Heart left ventricle (tissue), 16 donors: ENCODE results near the gene EHMT1. TPM values are rescaled to one million over a fixed set of nuclear protein-coding genes. Genes with fewer than 3 reads are reported as not detected.

Source experiments
- ATAC-seq, 4 donors: fragments of 200-7000 bp; cut with Tn5 transposase; one replicate each; pipeline ENCODE4 v1.9.1; 2020 to 2022; ENCODE audit warnings: moderate library complexity in 4 of 4, mild to moderate bottlenecking in 3 of 4, moderate number of reproducible peaks in 1 of 4
- DNase-seq, 5 donors: peaks; one replicate each; pipeline ENCODE4 v3.0.0-alpha.2; 2020
- H3K27ac ChIP-seq, 12 donors: fragments of 200-600 bp; sonication (generic) in 4 of 12; one replicate each; pipeline versions ENCODE4 v1.5.0 to v1.8.0; 2016 to 2022; ENCODE audit warnings: mild to moderate bottlenecking in 2 of 12
- H3K27me3 ChIP-seq, 9 donors: fragments of 200-600 bp; sonication (generic) in 2 of 9; one replicate each; pipeline versions ENCODE4 v1.5.1 to v1.8.0; 2016 to 2022; ENCODE audit warnings: mild to moderate bottlenecking in 3 of 9
- H3K36me3 ChIP-seq, 9 donors: fragments of 200-600 bp; sonication (generic) in 2 of 9; one replicate each; pipeline versions ENCODE4 v1.5.0 to v1.8.0; 2018 to 2022; ENCODE audit warnings: mild to moderate bottlenecking in 2 of 9
- H3K4me1 ChIP-seq, 12 donors: fragments of 200-600 bp; sonication (generic) in 4 of 12; one replicate each; pipeline versions ENCODE4 v1.5.0 to v1.8.0; 2016 to 2022; ENCODE audit warnings: mild to moderate bottlenecking in 3 of 12
- H3K4me3 ChIP-seq, 12 donors: fragments of 200-600 bp; sonication (generic) in 4 of 12; one replicate each; pipeline versions ENCODE4 v1.5.0 to v1.8.0; 2017 to 2022; ENCODE audit warnings: mild to moderate bottlenecking in 9 of 12, moderate library complexity in 4 of 12
- H3K9me3 ChIP-seq, 12 donors: fragments of 200-600 bp; sonication (generic) in 4 of 12; one replicate each; pipeline versions ENCODE4 v1.5.0 to v1.8.0; 2016 to 2022; ENCODE audit warnings: mild to moderate bottlenecking in 1 of 12
- POLR2A ChIP-seq, 2 donors: fragments of 450-650 bp; IDR thresholded peaks; one replicate each; pipeline ENCODE4 v1.6.1; 2017; ENCODE audit warnings: antibody characterized with exemption in 2 of 2, mild to moderate bottlenecking in 2 of 2, moderate library complexity in 2 of 2
- WGBS, 4 donors: extraction: QIAGEN DNeasy Blood & Tissue Kit in 2 of 4; methylation state at CpG; one replicate each; pipeline versions ENCODE4 v1.1.5 to v1.1.7; 2013 to 2018; 5-methylcytosine and 5-hydroxymethylcytosine counted together
- intact Hi-C, 10 donors: fragments of 100-400 bp; cut with DNase I; formaldehyde crosslinking; loops; one replicate each; pipeline versions ENCODE4 v1.11.1 to v1.14.2; 2022
- polyA plus RNA-seq, 2 donors: library from polyadenylated mRNA; stranded (reverse); fragments of 200-250 nt; gene quantifications; one replicate each; pipeline ENCODE4 v1.2.3, GENCODE V29; 2013
- total RNA-seq, 9 donors: library from RNA; depleted of rRNA in 2 of 9; stranded (reverse); fragments of >200 nt in 2 of 9; fragmentation: NEBNext Ultra II Directional in 3 of 9; extraction: Animal tissue kit (Norgen Biotek cat#: 25700) in 3 of 9; gene quantifications; one replicate each; pipeline versions ENCODE4 v1.1.0 to v1.2.4, GENCODE V29; 2016 to 2023
- TF ChIP-seq, protein P1 (sequence below), 12 donors: fragments of 200-600 bp; sonication (generic) in 4 of 12; IDR thresholded peaks; one replicate each; pipeline versions ENCODE4 v1.5.0 to v1.8.0; 2018 to 2022; ENCODE audit warnings: antibody characterized with exemption in 12 of 12, mild to moderate bottlenecking in 5 of 12
- donor health status: ischemic (EF 13 %, LVEDD 7.1; RV severe dilation, severe dysfunction).
- donor health status: healthy with polysubstance abuse.
- donor health status: DM: no; HTN: yes; CAD: no.
- donor health status: DM: no; HTN: no; CAD: no.
- donor health status: ischemic (EF 25% LVEDD 6.9; RV normal size, moderate dysfunction).
- donor health status: ischemic (EF 25% LVEDD 5.7; RV mildly dilated, moderate dysfunction).
- donor health status: healthy.
- donor health status: DM: yes; HTN: yes; CAD: no.
- donor health status: ischemic (EF 35%, LVEDD 5.7; RV mildly dilated, moderate dysfunction).
- donor health status: nonischemic (EF 11% LVEDD 7.7; RV severe dilation, severe dysfunction).
- donor health status: DM: yes; HTN: yes; CAD: no.
- donor health status: PGD.
- donor health status: ischemic (EF 29% LVEDD 5.4; RV normal size, mild dysfunction).
- donor health status: nonischemic (EF 23%, LVEDD 6.1; RV moderate dilation, normal function).

Gene EHMT1
- total and polyA plus RNA-seq, 11 donors = 24.5 to 55.9 (median 28.9) TPM

DNA sequence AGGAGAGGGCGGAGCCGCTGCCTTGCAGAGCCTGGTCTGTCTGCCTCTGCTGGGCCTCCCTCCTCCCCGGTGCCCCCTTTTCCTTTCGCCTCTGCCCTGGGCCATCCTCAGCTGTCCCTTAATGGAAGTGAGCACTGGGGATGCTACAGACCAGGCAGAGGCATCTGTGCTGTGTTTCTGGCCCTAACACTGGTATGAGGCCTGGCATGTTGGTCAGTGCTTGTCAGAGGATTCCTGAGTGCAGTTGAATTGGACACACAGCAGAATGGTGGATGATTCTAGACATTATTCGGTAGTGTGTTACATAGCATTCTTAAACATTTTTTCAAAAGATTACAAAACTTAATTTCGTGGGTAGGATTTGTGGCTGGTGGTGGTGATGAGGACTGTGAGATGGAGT, 88.6 kb downstream of the EHMT1 start:
- Histone ChIP-seq H3K4me3 (no peak overlapping the region), H3K27ac (no peak overlapping the region), H3K4me1 (peaks cover 0 to 46% (median 7%) of the 10 kb centered on the region in 12 donors), H3K9me3 (peaks cover 0 to 14% (median 5%) of the 10 kb centered on the region in 12 donors), H3K27me3 (no peaks in the 10 kb centered on the region), H3K36me3 (peaks cover 0 to 17% (median 15%) of the 10 kb centered on the region in 9 donors)
- no peak for TF ChIP-seq POLR2A (IDR thresholded peaks at IDR 0.05)
- TF ChIP-seq, protein P1, sequence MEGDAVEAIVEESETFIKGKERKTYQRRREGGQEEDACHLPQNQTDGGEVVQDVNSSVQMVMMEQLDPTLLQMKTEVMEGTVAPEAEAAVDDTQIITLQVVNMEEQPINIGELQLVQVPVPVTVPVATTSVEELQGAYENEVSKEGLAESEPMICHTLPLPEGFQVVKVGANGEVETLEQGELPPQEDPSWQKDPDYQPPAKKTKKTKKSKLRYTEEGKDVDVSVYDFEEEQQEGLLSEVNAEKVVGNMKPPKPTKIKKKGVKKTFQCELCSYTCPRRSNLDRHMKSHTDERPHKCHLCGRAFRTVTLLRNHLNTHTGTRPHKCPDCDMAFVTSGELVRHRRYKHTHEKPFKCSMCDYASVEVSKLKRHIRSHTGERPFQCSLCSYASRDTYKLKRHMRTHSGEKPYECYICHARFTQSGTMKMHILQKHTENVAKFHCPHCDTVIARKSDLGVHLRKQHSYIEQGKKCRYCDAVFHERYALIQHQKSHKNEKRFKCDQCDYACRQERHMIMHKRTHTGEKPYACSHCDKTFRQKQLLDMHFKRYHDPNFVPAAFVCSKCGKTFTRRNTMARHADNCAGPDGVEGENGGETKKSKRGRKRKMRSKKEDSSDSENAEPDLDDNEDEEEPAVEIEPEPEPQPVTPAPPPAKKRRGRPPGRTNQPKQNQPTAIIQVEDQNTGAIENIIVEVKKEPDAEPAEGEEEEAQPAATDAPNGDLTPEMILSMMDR (IDR thresholded peaks at IDR 0.05) = no peak
- no peak for DNase-seq
- 92 to 98% (median 95%) methylated on average over 4 to 6 of the region's 6 CpGs for WGBS, 4 donors
- ATAC-seq = no peak
- intact Hi-C loops = no loop called here

DNA sequence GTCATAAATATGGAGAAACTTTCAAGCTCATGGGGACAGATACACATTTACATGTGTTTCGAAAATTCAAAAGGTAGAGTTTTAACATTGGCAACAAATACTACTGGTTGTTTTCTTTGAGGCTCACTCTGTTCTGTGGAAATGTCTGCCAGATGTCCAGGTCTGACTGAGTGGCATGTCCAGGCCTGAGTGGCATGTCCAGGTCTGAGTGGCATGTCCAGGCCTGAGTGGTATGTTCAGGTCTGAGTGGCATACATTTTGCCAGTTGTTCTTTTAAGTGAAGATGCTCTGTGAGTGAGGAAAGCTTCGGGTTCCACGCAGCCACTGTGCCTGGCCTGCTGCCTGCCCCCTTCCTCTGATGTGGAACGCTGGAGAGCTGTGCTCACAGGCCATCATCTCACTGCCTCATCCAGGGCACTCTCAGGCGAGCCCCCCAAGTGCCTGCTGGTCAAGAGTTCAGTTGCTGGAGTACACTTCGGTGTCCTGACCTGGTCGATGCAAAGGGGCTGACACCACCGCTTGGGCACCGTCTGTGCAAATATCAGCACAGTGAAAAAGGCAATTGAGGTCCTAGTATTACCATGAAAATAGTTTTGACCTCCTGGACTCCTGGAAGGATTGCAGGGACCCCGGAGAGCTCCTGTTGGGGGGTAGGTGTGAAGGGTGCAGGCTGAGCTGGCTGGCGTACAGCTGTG, 89.9 kb downstream of the EHMT1 start:
- intact Hi-C loops = no loop called here
- H3K9me3 ChIP-seq = no peaks in the 10 kb centered on the region
- peaks cover 0 to 21% (median 17%) of the 10 kb centered on the region in 9 donors for H3K36me3 ChIP-seq
- H3K4me3 ChIP-seq = no peak overlapping the region
- 88 to 98% (median 92%) methylated on average over 11 of the region's 11 CpGs for WGBS, 4 donors
- no peak overlapping the region for H3K27ac ChIP-seq
- peaks cover 0 to 46% (median 7%) of the 10 kb centered on the region in 12 donors for H3K4me1 ChIP-seq
- no peaks in the 10 kb centered on the region for H3K27me3 ChIP-seq
- ATAC-seq (no peak), DNase-seq (no peak)
- TF ChIP-seq, protein P1 (IDR thresholded peaks at IDR 0.05) = no peak
- TF ChIP-seq POLR2A (IDR thresholded peaks at IDR 0.05) = no peak

DNA sequence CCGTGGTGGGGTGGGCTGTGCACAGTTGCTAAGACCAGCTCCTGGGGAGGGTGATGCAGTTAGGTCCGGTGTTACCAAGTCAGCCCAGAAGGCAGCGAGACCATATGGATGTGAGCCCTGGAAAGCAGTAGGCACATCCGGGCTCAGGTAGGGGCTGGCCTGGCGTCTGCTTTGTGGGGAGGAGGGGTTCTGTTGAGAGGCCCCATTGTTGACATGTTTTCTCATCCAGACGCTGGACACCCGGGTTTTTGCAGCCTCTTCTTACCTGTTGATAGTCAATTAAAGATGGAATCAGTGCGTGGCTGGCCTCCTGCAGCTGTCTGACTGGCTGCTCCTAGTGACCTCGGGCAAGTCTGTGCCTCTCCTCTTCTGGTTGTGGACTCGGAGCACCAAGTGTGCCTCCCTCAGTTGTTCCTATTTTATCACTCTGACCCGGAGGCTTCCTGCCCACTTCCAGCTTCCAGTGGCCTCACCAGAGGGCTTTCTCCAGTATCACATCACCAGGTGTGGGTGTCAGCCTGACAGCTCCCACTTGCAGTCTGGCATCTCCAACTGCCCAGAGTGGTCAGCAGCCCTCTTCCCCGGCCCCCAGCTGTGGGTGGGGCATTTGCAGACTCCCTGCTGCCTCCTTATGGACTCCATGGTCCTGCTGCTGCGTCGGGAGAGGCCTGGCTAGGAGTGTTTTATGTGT, 90.8 kb downstream of the EHMT1 start:
- WGBS, 4 donors = 81 to 87% (median 83%) methylated on average over 14 of the region's 14 CpGs

DNA sequence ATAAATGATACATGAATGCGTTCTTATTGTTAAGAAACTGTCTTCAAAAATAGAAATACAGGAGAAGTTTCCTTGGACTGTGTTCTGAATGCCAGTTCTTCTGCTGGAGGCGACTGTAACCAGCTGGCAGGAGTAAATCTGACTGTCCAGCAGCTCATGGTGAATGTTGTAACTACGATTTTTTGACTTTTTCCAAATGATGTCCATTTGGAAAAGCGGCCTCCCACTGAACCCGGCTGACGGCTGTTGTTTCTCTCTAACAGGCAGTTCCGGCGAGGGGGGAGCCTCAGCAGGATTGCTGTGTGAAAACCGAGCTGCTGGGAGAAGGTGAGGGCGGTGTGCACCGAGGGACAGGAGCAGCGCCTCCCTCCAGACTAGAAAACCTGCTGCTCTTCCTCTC, 91.9 kb downstream of the EHMT1 start:
- no peak for DNase-seq
- ATAC-seq = peak in 1 of 4 donors; percentile 47
- peaks cover 0 to 37% (median 17%) of the 10 kb centered on the region in 9 donors for H3K36me3 ChIP-seq
- WGBS, 4 donors = 69 to 84% (median 79%) methylated on average over 12 of the region's 12 CpGs
- no peak overlapping the region for H3K4me3 ChIP-seq
- H3K27me3 ChIP-seq = no peaks in the 10 kb centered on the region
- H3K9me3 ChIP-seq = peaks cover 0 to 8% (median 0%) of the 10 kb centered on the region in 12 donors
- TF ChIP-seq POLR2A (IDR thresholded peaks at IDR 0.05) = no peak
- TF ChIP-seq, protein P1 (IDR thresholded peaks at IDR 0.05) = no peak
- H3K27ac ChIP-seq = no peak overlapping the region
- intact Hi-C loops = no loop called here
- peaks cover 0 to 39% (median 4%) of the 10 kb centered on the region in 12 donors for H3K4me1 ChIP-seq

More for the DNA sequence above, 90.8 kb downstream of the EHMT1 start:
- DNase-seq (no peak), ATAC-seq (no peak)
- TF ChIP-seq, protein P1 (IDR thresholded peaks at IDR 0.05) = no peak
- no peak for TF ChIP-seq POLR2A (IDR thresholded peaks at IDR 0.05)
- H3K9me3 ChIP-seq = peaks cover 0 to 3% (median 0%) of the 10 kb centered on the region in 12 donors
- H3K27me3 ChIP-seq = no peaks in the 10 kb centered on the region
- H3K4me3 ChIP-seq = no peak overlapping the region
- intact Hi-C loops = no loop called here
- H3K36me3 ChIP-seq = peaks cover 0 to 27% (median 17%) of the 10 kb centered on the region in 9 donors
- H3K4me1 ChIP-seq = peaks cover 0 to 42% (median 4%) of the 10 kb centered on the region in 12 donors
- no peak overlapping the region for H3K27ac ChIP-seq
